RKO (cell line): ENCODE data around the gene E2F1.
"Not testable (repeated sequence)": the region's sequence is repeated elsewhere in the genome, so short reads cannot be mapped to it uniquely, and the experiment has no call there.

ENCODE experiments used
- DNase-seq: peaks from one replicate; pipeline ENCODE4 v3.0.0-alpha.2; 2016; ENCODE audit warnings: low spot score

The E2F1 gene

GRCh38 chr20:33710681-33711445 is 24.7 kb upstream of the E2F1 start:
- DNase-seq = no peak

GRCh38 chr20:33709905-33710541 is 23.8 kb upstream of the E2F1 start:
- no peak for DNase-seq

- peak; percentile 50 for DNase-seq
These were observed 23.2 kb upstream of the E2F1 start for GRCh38 chr20:33709398-33709797.

- DNase-seq = no peak
These were observed 21.5 kb upstream of the E2F1 start for GRCh38 chr20:33707668-33708067.

GRCh38 chr20:33704197-33704924 is 18.2 kb upstream of the E2F1 start:
- DNase-seq = no peak

- no peak for DNase-seq
These were observed 17.4 kb upstream of the E2F1 start for GRCh38 chr20:33703498-33704137.

- no peak for DNase-seq
These were observed 16.7 kb upstream of the E2F1 start for GRCh38 chr20:33702861-33703260.

- no peak for DNase-seq
These were observed 15.7 kb upstream of the E2F1 start for GRCh38 chr20:33701629-33702450.

GRCh38 chr20:33700696-33701441 is 14.7 kb upstream of the E2F1 start:
- not testable (repeated sequence) for DNase-seq

GRCh38 chr20:33698966-33699365 is 12.8 kb upstream of the E2F1 start:
- DNase-seq = not testable (repeated sequence)

GRCh38 chr20:33697129-33697528 is 10.9 kb upstream of the E2F1 start:
- DNase-seq = no peak

- no peak for DNase-seq
These were observed 10.3 kb upstream of the E2F1 start for GRCh38 chr20:33696448-33696847.

GRCh38 chr20:33694639-33695012 is 8.4 kb upstream of the E2F1 start:
- no peak for DNase-seq

- no peak for DNase-seq
These were observed 7.8 kb upstream of the E2F1 start for GRCh38 chr20:33693741-33694638.

GRCh38 chr20:33693289-33693688 is 7.1 kb upstream of the E2F1 start:
- DNase-seq = no peak

GRCh38 chr20:33689973-33690372 is 3.8 kb upstream of the E2F1 start:
- DNase-seq = no peak

- no peak for DNase-seq
These were observed 3.3 kb upstream of the E2F1 start for GRCh38 chr20:33689493-33689892.

GRCh38 chr20:33688938-33689424 is 2.8 kb upstream of the E2F1 start:
- no peak for DNase-seq

GRCh38 chr20:33687993-33688937 is 2.1 kb upstream of the E2F1 start:
- DNase-seq = no peak
